Ovary (tissue), 3 donors: ENCODE results near the gene PLEKHH1.

Experiments
- CTCF ChIP-seq, 3 donors: fragments of 450-650 bp in 2 of 3; fragments of 200-600 bp in 1 of 3; IDR thresholded peaks; one replicate each; pipeline versions ENCODE4 v1.5.1 to v1.8.0; 2016 to 2022; ENCODE audit warnings: antibody characterized with exemption in 3 of 3, mild to moderate bottlenecking in 1 of 3
- EP300 ChIP-seq: sonication (generic); formaldehyde crosslinking; IDR thresholded peaks from one replicate; pipeline ENCODE4 v1.6.1; 2017; ENCODE audit warnings: antibody characterized with exemption
- POLR2A ChIP-seq: fragments of 450-650 bp; IDR thresholded peaks from one replicate; pipeline ENCODE4 v1.6.1; 2017; ENCODE audit warnings: antibody characterized with exemption, mild to moderate bottlenecking, moderate library complexity
- donor health status: DM: no; HTN: no; CAD: no.

GRCh38 chr14:67487937-67488893, 44.9 kb upstream of the PLEKHH1 start, which contains the start of gene TMEM229B:
- TF ChIP-seq CTCF (IDR thresholded peaks at IDR 0.05) = no peak
- no peak for TF ChIP-seq POLR2A
- no peak for TF ChIP-seq EP300
